Measurements from ENCODE around the gene KRT78.

The KRT78 gene

DNA sequence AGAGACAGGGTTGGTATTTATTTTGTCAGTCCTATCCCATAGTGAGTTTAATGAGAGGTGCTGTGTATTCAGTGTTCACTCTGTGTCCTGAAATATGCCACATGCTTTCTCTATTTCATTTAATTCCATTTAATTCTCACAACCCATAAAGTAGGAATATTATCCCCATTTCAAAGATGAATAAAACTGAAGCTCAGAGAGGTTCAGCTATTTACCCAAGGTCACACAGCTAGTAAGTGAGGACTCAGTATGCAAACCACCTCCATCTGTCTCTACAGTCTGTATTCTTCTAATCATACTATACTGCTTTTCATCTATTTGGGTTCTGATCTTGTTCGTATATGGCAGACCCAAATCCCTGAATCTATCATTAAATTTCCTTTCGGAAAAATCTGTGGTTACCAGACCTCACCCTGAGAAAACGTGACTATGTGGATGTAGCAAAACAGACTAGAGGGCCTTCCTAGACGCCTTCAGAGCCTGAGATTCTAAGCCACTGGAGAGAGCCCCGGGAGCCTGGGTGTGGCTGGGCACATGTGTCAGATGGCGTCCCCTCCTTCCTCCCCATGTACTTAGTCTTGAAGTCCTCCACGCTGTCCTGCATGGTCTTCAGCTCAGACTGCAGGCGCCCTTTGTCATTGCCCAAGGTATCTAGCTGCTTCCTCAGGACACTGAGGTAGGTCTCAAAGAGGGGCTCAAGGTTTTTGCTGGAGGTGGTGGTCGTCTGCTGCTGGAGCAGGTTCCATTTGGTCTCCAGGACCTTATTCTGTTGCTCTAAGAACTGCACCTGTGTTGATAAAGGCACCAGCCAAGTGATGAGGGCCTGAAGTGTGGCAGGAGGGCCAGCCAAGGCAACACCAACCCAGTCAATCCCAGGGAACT, 37.4 kb downstream of the KRT78 start:
- H3K36me3 ChIP-seq (ENCODE audit: control insufficient read depth, insufficient read depth, low read length) = no peaks in the 10 kb centered on the region
- H3K9me3 ChIP-seq (ENCODE audit: control insufficient read depth, low read length) = no peaks in the 10 kb centered on the region
- no peak overlapping the region for H3K4me3 ChIP-seq (ENCODE audit: insufficient read depth, low read depth, low read length, poor library complexity, severe bottlenecking)
- DNase-seq = no peak
- H3K27ac ChIP-seq (ENCODE audit: insufficient read depth, low read length, poor library complexity, severe bottlenecking) = no peak overlapping the region
- H3K27me3 ChIP-seq (replicated peaks; ENCODE audit: control insufficient read depth, insufficient read depth, low read length, poor library complexity, severe bottlenecking) = no peaks in the 10 kb centered on the region
- H3K4me1 ChIP-seq (ENCODE audit: control insufficient read depth, insufficient read depth, low read length, poor library complexity, severe bottlenecking) = no peaks in the 10 kb centered on the region

- Histone ChIP-seq H3K27me3 (replicated peaks; ENCODE audit: control insufficient read depth, insufficient read depth, low read length, poor library complexity, severe bottlenecking) (no peaks in the 10 kb centered on the region), H3K9me3 (ENCODE audit: control insufficient read depth, low read length) (no peaks in the 10 kb centered on the region), H3K4me3 (ENCODE audit: insufficient read depth, low read depth, low read length, poor library complexity, severe bottlenecking) (no peak overlapping the region), H3K36me3 (ENCODE audit: control insufficient read depth, insufficient read depth, low read length) (no peaks in the 10 kb centered on the region), H3K27ac (ENCODE audit: insufficient read depth, low read length, poor library complexity, severe bottlenecking) (no peak overlapping the region), H3K4me1 (ENCODE audit: control insufficient read depth, insufficient read depth, low read length, poor library complexity, severe bottlenecking) (no peaks in the 10 kb centered on the region)
- DNase-seq = no peak
These were observed 38.2 kb downstream of the KRT78 start for GRCh38 chr12:52810554-52810953.

- Histone ChIP-seq H3K4me3 (ENCODE audit: insufficient read depth, low read depth, low read length, poor library complexity, severe bottlenecking) (no peak overlapping the region), H3K27ac (ENCODE audit: insufficient read depth, low read length, poor library complexity, severe bottlenecking) (no peak overlapping the region), H3K4me1 (ENCODE audit: control insufficient read depth, insufficient read depth, low read length, poor library complexity, severe bottlenecking) (no peaks in the 10 kb centered on the region), H3K27me3 (replicated peaks; ENCODE audit: control insufficient read depth, insufficient read depth, low read length, poor library complexity, severe bottlenecking) (no peaks in the 10 kb centered on the region), H3K9me3 (ENCODE audit: control insufficient read depth, low read length) (no peaks in the 10 kb centered on the region), H3K36me3 (ENCODE audit: control insufficient read depth, insufficient read depth, low read length) (no peaks in the 10 kb centered on the region)
- DNase-seq = no peak
These were observed 39.6 kb downstream of the KRT78 start for GRCh38 chr12:52809166-52809565.

GRCh38 chr12:52808573-52809160, 40.1 kb downstream of the KRT78 start:
- H3K4me1 ChIP-seq (ENCODE audit: control insufficient read depth, insufficient read depth, low read length, poor library complexity, severe bottlenecking) = no peaks in the 10 kb centered on the region
- H3K36me3 ChIP-seq (ENCODE audit: control insufficient read depth, insufficient read depth, low read length) = no peaks in the 10 kb centered on the region
- H3K9me3 ChIP-seq (ENCODE audit: control insufficient read depth, low read length) = no peaks in the 10 kb centered on the region
- H3K27me3 ChIP-seq (replicated peaks; ENCODE audit: control insufficient read depth, insufficient read depth, low read length, poor library complexity, severe bottlenecking) = no peaks in the 10 kb centered on the region
- DNase-seq = no peak
- no peak overlapping the region for H3K4me3 ChIP-seq (ENCODE audit: insufficient read depth, low read depth, low read length, poor library complexity, severe bottlenecking)
- no peak overlapping the region for H3K27ac ChIP-seq (ENCODE audit: insufficient read depth, low read length, poor library complexity, severe bottlenecking)

DNA sequence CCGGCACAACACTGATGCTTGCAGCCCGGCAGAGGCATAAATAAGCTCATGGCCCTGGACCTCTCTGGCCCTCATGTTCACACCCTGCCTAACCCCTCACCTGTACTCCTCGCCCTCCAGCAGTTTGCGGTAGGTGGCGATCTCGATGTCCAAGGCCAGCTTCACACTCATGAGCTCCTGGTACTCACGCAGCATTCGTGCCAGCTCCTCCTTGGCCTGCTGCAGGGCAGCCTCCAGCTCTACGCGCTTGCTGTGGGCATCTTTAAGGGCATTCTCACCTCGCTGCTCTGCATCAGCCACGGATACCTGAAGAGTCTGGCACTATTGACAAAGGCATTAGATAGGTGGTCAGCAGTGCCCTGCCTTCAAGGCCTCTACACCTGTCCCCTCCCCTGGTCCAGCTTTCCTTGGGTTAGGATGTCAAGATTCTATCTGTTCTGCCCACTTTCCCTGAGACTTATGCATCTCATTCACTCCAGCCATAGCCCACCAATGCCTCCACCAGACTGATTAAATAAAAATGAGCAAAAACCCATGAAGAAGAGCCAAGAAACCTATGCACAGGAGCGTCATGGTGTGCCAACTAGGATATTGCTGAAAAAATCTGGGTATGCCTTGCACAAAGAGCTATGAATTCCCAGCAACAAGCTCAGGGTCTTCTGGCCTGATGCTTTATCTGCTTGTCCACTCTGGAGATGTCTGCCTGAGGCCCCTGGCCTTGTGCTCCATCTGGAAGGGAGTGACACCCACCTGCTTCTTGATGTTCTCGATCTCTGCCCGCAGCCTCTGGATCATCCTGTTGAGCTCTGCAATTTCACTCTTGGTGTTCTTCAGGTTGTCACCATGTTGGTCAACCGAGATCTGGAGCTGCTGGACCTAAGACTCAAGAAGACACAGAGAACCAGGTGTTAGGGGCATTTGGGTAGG, 41.0 kb downstream of the KRT78 start:
- H3K9me3 ChIP-seq (ENCODE audit: control insufficient read depth, low read length) = no peaks in the 10 kb centered on the region
- no peaks in the 10 kb centered on the region for H3K36me3 ChIP-seq (ENCODE audit: control insufficient read depth, insufficient read depth, low read length)
- DNase-seq = no peak
- H3K4me3 ChIP-seq (ENCODE audit: insufficient read depth, low read depth, low read length, poor library complexity, severe bottlenecking) = no peak overlapping the region
- H3K27ac ChIP-seq (ENCODE audit: insufficient read depth, low read length, poor library complexity, severe bottlenecking) = no peak overlapping the region
- no peaks in the 10 kb centered on the region for H3K27me3 ChIP-seq (replicated peaks; ENCODE audit: control insufficient read depth, insufficient read depth, low read length, poor library complexity, severe bottlenecking)
- H3K4me1 ChIP-seq (ENCODE audit: control insufficient read depth, insufficient read depth, low read length, poor library complexity, severe bottlenecking) = no peaks in the 10 kb centered on the region

GRCh38 chr12:52806821-52807543, 41.8 kb downstream of the KRT78 start:
- H3K27ac ChIP-seq (ENCODE audit: insufficient read depth, low read length, poor library complexity, severe bottlenecking) = no peak overlapping the region
- H3K36me3 ChIP-seq (ENCODE audit: control insufficient read depth, insufficient read depth, low read length) = no peaks in the 10 kb centered on the region
- no peak for DNase-seq
- no peaks in the 10 kb centered on the region for H3K9me3 ChIP-seq (ENCODE audit: control insufficient read depth, low read length)
- no peaks in the 10 kb centered on the region for H3K27me3 ChIP-seq (replicated peaks; ENCODE audit: control insufficient read depth, insufficient read depth, low read length, poor library complexity, severe bottlenecking)
- H3K4me3 ChIP-seq (ENCODE audit: insufficient read depth, low read depth, low read length, poor library complexity, severe bottlenecking) = no peak overlapping the region
- no peaks in the 10 kb centered on the region for H3K4me1 ChIP-seq (ENCODE audit: control insufficient read depth, insufficient read depth, low read length, poor library complexity, severe bottlenecking)

DNA sequence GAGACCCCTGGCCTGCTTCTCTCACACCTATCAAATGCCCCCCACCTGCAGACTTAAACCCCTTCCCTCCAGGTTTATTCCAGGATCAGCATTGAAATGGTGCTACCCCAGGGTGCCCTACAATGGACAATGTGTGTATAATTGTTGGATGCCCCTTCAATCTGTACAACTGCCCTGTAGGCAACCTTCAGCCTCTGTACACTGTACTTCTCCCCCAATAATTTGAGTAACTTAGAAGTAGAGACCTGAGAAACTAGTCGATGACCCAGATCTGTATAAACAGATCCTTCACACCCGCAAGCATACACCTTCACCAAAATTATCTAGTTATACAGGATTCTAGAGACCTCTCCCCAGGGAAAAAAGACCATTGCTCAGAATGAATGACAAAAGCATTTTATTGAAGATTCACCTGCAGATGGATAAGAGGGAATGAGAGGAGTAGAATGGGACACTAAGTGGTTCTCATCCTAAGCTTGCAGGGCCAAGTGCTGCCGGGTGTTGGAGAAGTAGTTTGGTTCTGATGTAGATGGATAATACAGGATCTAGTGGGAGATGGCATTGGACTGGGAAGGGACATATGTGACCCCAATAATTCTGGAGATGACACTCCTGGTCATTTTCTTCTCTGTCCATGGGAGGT, 42.5 kb downstream of the KRT78 start:
- H3K4me1 ChIP-seq (ENCODE audit: control insufficient read depth, insufficient read depth, low read length, poor library complexity, severe bottlenecking) = no peaks in the 10 kb centered on the region
- no peaks in the 10 kb centered on the region for H3K9me3 ChIP-seq (ENCODE audit: control insufficient read depth, low read length)
- DNase-seq = no peak
- H3K27me3 ChIP-seq (replicated peaks; ENCODE audit: control insufficient read depth, insufficient read depth, low read length, poor library complexity, severe bottlenecking) = no peaks in the 10 kb centered on the region
- no peaks in the 10 kb centered on the region for H3K36me3 ChIP-seq (ENCODE audit: control insufficient read depth, insufficient read depth, low read length)
- no peak overlapping the region for H3K27ac ChIP-seq (ENCODE audit: insufficient read depth, low read length, poor library complexity, severe bottlenecking)
- no peak overlapping the region for H3K4me3 ChIP-seq (ENCODE audit: insufficient read depth, low read depth, low read length, poor library complexity, severe bottlenecking)

DNA sequence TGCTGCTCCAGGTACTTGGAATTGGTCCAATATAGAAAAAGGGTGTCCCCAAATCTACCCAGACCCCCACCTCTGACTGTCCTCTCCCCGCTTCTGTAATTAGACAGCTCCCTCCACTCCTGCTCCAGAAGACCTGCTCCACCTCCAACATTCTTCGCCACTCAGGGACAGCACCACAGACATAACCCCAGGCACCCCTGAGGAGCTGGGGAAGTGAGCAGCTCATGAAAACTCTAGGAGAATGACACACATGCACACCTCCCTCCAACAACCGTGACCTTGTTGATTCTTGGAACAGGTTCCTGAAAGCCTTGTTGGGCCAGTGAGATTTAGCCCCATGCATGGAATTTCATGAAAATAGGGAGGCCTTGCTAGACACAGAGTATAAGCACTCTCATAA, 43.1 kb downstream of the KRT78 start:
- no peaks in the 10 kb centered on the region for H3K27me3 ChIP-seq (replicated peaks; ENCODE audit: control insufficient read depth, insufficient read depth, low read length, poor library complexity, severe bottlenecking)
- no peak overlapping the region for H3K4me3 ChIP-seq (ENCODE audit: insufficient read depth, low read depth, low read length, poor library complexity, severe bottlenecking)
- H3K4me1 ChIP-seq (ENCODE audit: control insufficient read depth, insufficient read depth, low read length, poor library complexity, severe bottlenecking) = no peaks in the 10 kb centered on the region
- H3K9me3 ChIP-seq (ENCODE audit: control insufficient read depth, low read length) = no peaks in the 10 kb centered on the region
- no peak overlapping the region for H3K27ac ChIP-seq (ENCODE audit: insufficient read depth, low read length, poor library complexity, severe bottlenecking)
- H3K36me3 ChIP-seq (ENCODE audit: control insufficient read depth, insufficient read depth, low read length) = no peaks in the 10 kb centered on the region
- DNase-seq = no peak

- H3K9me3 ChIP-seq (ENCODE audit: control insufficient read depth, low read length) = no peaks in the 10 kb centered on the region
- H3K4me3 ChIP-seq (ENCODE audit: insufficient read depth, low read depth, low read length, poor library complexity, severe bottlenecking) = no peak overlapping the region
- H3K4me1 ChIP-seq (ENCODE audit: control insufficient read depth, insufficient read depth, low read length, poor library complexity, severe bottlenecking) = no peaks in the 10 kb centered on the region
- no peaks in the 10 kb centered on the region for H3K27me3 ChIP-seq (replicated peaks; ENCODE audit: control insufficient read depth, insufficient read depth, low read length, poor library complexity, severe bottlenecking)
- no peak for DNase-seq
- no peak overlapping the region for H3K27ac ChIP-seq (ENCODE audit: insufficient read depth, low read length, poor library complexity, severe bottlenecking)
- no peaks in the 10 kb centered on the region for H3K36me3 ChIP-seq (ENCODE audit: control insufficient read depth, insufficient read depth, low read length)
These were observed 43.8 kb downstream of the KRT78 start for GRCh38 chr12:52805000-52805399.

Measured in effector memory CD4-positive, alpha-beta T cell (primary cell).